T-cell (primary cell): ENCODE data around the gene FGGY. TPM values are rescaled to one million over a fixed set of nuclear protein-coding genes. Genes with fewer than 3 reads are reported as not detected.

Experiments
- ATAC-seq, 4 experiments: fragments of 200-7000 bp in 3 of 4; fragments of 150-1000 bp in 1 of 4; cut with Tn5 transposase; replicated peaks in 1 of 4; 1 replicate in 3 of 4; 2 replicates in 1 of 4; pipeline ENCODE4 v1.10.0; 2021; ENCODE audit warnings: moderate library complexity in 3 of 4, mild to moderate bottlenecking in 2 of 4, moderate number of reproducible peaks in 1 of 4
- CTCF ChIA-PET, 2 donors: fragments of 300-600 bp; sonication (Branson Sonifier 250); formaldehyde crosslinking; loops; one replicate each; lab custom pipeline; 2022; ENCODE audit warnings: antibody characterized with exemption in 2 of 2; lab: Charles Lee
- POLR2A ChIA-PET, 2 donors: fragments of 300-600 bp; sonication (Branson Sonifier 250); formaldehyde crosslinking; loops; one replicate each; lab custom pipeline; 2022; ENCODE audit warnings: antibody characterized with exemption in 2 of 2; lab: Charles Lee
- DNase-seq, 35 experiments: peaks; one replicate each; pipeline versions ENCODE4 v3.0.0 to v3.0.0-alpha.2; 2013 to 2023
- H3K27ac ChIP-seq: one replicate; pipeline ENCODE4 v1.5.1; 2013; ENCODE audit warnings: low read length
- H3K27me3 ChIP-seq, 2 experiments: replicated peaks in 1 of 2; 1 replicate in 1 of 2; 2 replicates in 1 of 2; pipeline versions ENCODE4 v1.6.1 to v1.7.0; 2013; ENCODE audit warnings: low read length in 1 of 2, mixed read lengths in 1 of 2; ENCODE audit not compliant: control insufficient read depth in 2 of 2, insufficient read depth in 2 of 2; ENCODE audit errors: extremely low read depth in 1 of 2
- H3K36me3 ChIP-seq, 2 donors: 1 replicate in 1 of 2; 2 replicates in 1 of 2; pipeline versions ENCODE4 v1.6.1 to v1.7.0; 2013; ENCODE audit warnings: low read length in 1 of 2; ENCODE audit not compliant: control insufficient read depth in 2 of 2, insufficient read depth in 1 of 2; ENCODE audit errors: extremely low read depth in 1 of 2
- H3K4me1 ChIP-seq, 2 experiments: 1 replicate in 1 of 2; 2 replicates in 1 of 2; pipeline versions ENCODE4 v1.6.1 to v1.7.0; 2013; ENCODE audit warnings: low read length in 2 of 2, mixed read lengths in 1 of 2; ENCODE audit not compliant: insufficient read depth in 2 of 2, control insufficient read depth in 1 of 2; ENCODE audit errors: extremely low read depth in 1 of 2
- H3K4me3 ChIP-seq, 2 donors: 1 replicate in 1 of 2; 2 replicates in 1 of 2; pipeline versions ENCODE4 v1.5.1 to v1.7.0; 2013; ENCODE audit warnings: mild to moderate bottlenecking in 2 of 2, low read length in 1 of 2, moderate library complexity in 1 of 2; ENCODE audit not compliant: control insufficient read depth in 1 of 2; ENCODE audit errors: extremely low read depth in 1 of 2
- H3K9me3 ChIP-seq: 2 replicates; pipeline ENCODE4 v1.7.0; 2013
- H3K27ac Mint-ChIP-seq, 2 donors: one replicate each; pipeline ENCODE4 v1.8.0; 2020 to 2021; ENCODE audit warnings: mild to moderate bottlenecking in 2 of 2, mixed read lengths in 2 of 2
- H3K27me3 Mint-ChIP-seq, 2 donors: one replicate each; pipeline ENCODE4 v1.8.0; 2021 to 2022; ENCODE audit warnings: mixed read lengths in 2 of 2
- H3K36me3 Mint-ChIP-seq: one replicate; pipeline ENCODE4 v1.8.0; 2021; ENCODE audit warnings: mixed read lengths
- H3K4me1 Mint-ChIP-seq, 3 donors: one replicate each; pipeline ENCODE4 v1.8.0; 2020 to 2022; ENCODE audit warnings: mixed read lengths in 3 of 3, mild to moderate bottlenecking in 1 of 3
- H3K4me3 Mint-ChIP-seq, 3 donors: one replicate each; pipeline ENCODE4 v1.8.0; 2020 to 2022; ENCODE audit warnings: mild to moderate bottlenecking in 3 of 3, mixed read lengths in 3 of 3, moderate library complexity in 3 of 3
- H3K9me3 Mint-ChIP-seq, 3 donors: one replicate each; pipeline ENCODE4 v1.8.0; 2020 to 2022; ENCODE audit warnings: mixed read lengths in 3 of 3
- WGBS: methylation state at CpG from one replicate; pipeline ENCODE4 v1.1.5; 2013; ENCODE audit warnings: missing lambda C conversion rate; ENCODE audit not compliant: insufficient coverage; 5-methylcytosine and 5-hydroxymethylcytosine counted together
- total RNA-seq, 35 experiments: library from RNA in 6 of 35; stranded (reverse) in 6 of 35; fragments of 120-200 nt in 1 of 35; gene quantifications; one replicate each; pipeline versions ENCODE4 v1.2.1 to v1.2.4 and lab custom pipeline; 2013 to 2026

FGGY gene
- total RNA-seq, 5 donors from 2014 or later (not counting 1 experiment from before 2014, with no cell fraction given), result 7.8 to 21.7 (median 12.6) TPM

DNA sequence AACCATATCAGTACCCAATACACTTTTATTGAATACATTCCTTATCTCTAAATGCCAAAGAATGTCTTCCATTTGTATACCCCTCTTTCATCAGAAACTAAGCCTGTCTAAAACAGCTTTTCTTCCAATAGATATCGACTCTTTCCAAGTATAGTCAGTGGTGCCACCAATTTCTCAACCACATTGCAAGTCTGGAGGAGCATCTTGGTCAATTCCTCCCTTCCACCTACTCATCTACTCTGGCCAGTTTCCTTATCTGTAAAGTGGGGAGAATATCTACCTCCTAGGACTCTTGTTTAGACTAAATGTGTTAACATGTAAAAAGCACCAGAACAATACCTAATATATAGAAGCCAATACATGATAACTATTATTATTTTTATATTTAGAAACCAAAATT, 28.5 kb upstream of the FGGY start:
- no peaks in the 10 kb centered on the region for H3K4me1 ChIP-seq
- ATAC-seq, result no peak
- Mint-ChIP-seq H3K27me3 (peaks cover 12 to 19% of the 10 kb centered on the region in 2 donors), H3K27ac (no peak overlapping the region), H3K4me1 (no peaks in the 10 kb centered on the region), H3K36me3 (no peaks in the 10 kb centered on the region), H3K9me3 (no peaks in the 10 kb centered on the region), H3K4me3 (no peak overlapping the region)
- WGBS, result 75% methylated on average over 1 of the region's 1 CpG
- no peak overlapping the region for H3K4me3 ChIP-seq
- DNase-seq, result no peak
- POLR2A ChIA-PET, result interaction anchor here in 1 of 2 donors (0.6 kb wide), 1 partner anchor 100 kb away, joined by 3 read pairs; no protein-coding TSS in a partner anchor
- no peaks in the 10 kb centered on the region for H3K9me3 ChIP-seq
- H3K27ac ChIP-seq, result no peak overlapping the region
- H3K36me3 ChIP-seq, result no peaks in the 10 kb centered on the region
- peaks cover 0 to 5% of the 10 kb centered on the region in 2 experiments for H3K27me3 ChIP-seq
- CTCF ChIA-PET, result no interaction called here

DNA sequence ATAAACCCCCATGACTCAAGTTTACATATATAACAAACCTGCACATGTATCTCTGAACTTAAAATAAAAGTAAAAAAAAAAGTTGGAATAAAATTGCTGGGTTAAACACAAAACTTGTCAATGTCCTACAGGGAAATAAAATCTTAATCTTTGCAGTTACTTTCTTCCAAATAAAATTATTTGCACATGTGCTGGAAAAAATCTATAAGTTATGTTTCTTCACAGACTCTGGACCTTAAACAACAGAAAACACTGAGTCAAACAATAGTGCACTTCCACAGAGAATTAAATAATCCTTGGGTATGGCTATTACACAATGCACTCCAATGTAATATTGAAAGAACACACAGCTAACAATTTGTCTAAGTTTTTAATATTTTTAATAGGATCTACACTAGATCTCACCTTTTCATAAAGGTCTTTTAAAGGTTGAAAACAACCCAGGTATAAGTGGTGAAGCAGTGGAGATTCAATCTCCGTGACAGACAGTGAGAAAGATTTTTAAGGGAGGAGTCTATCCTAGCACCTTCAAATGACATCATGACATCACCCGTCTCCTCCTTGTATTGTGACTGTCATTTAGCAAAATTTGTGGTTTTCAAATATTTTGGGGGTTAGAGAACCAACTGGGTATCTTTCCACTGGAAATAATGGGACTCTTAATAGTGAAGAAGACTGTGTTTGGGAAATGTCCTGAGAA, 25.2 kb upstream of the FGGY start:
- no peaks in the 10 kb centered on the region for H3K4me1 Mint-ChIP-seq
- ATAC-seq, result no peak
- H3K4me3 ChIP-seq, result no peak overlapping the region
- no peak for DNase-seq
- CTCF ChIA-PET, result no interaction called here
- H3K4me1 ChIP-seq, result no peaks in the 10 kb centered on the region
- no peak overlapping the region for H3K27ac ChIP-seq
- no peaks in the 10 kb centered on the region for H3K36me3 ChIP-seq
- no CpG with 5 or more reads among the region's 2 CpGs for WGBS
- no peaks in the 10 kb centered on the region for H3K9me3 ChIP-seq
- POLR2A ChIA-PET, result no interaction called here
- H3K36me3 Mint-ChIP-seq, result no peaks in the 10 kb centered on the region
- peaks cover 0 to 3% of the 10 kb centered on the region in 2 experiments for H3K27me3 ChIP-seq
- no peak overlapping the region for H3K4me3 Mint-ChIP-seq
- H3K27me3 Mint-ChIP-seq, result peaks cover 18 to 28% of the 10 kb centered on the region in 2 donors
- H3K9me3 Mint-ChIP-seq, result no peaks in the 10 kb centered on the region
- H3K27ac Mint-ChIP-seq, result no peak overlapping the region

DNA sequence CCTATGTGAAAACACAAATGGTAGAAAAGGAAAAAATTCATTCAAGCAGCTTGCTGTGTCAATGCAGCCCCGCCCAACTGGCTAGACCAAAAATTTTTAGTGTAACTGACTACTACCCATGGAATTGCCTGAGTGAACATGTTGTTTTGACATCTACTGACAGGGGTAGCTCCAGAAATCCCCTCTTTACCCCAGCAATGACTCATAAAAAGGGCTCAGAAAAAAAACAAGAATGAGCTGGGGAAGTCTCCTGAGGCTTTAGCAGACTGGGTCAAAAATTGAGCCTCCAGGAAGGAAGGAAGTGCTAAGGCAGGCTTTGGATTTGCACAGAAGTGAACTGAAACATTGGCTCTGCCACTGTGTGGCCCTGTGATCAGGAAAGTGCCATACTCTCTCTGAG, 24.4 kb upstream of the FGGY start:
- no peaks in the 10 kb centered on the region for H3K9me3 ChIP-seq
- Mint-ChIP-seq H3K27ac (no peak overlapping the region), H3K36me3 (no peaks in the 10 kb centered on the region), H3K9me3 (no peaks in the 10 kb centered on the region), H3K27me3 (peaks cover 15 to 28% of the 10 kb centered on the region in 2 donors), H3K4me1 (no peaks in the 10 kb centered on the region), H3K4me3 (no peak overlapping the region)
- H3K27ac ChIP-seq, result no peak overlapping the region
- no peak overlapping the region for H3K4me3 ChIP-seq
- WGBS, result no CpG with 5 or more reads among the region's 1 CpG
- CTCF ChIA-PET, result no interaction called here
- ATAC-seq, result no peak
- no peak for DNase-seq
- no peaks in the 10 kb centered on the region for H3K4me1 ChIP-seq
- H3K27me3 ChIP-seq, result peaks cover 0 to 3% of the 10 kb centered on the region in 2 experiments
- H3K36me3 ChIP-seq, result no peaks in the 10 kb centered on the region
- POLR2A ChIA-PET, result no interaction called here

DNA sequence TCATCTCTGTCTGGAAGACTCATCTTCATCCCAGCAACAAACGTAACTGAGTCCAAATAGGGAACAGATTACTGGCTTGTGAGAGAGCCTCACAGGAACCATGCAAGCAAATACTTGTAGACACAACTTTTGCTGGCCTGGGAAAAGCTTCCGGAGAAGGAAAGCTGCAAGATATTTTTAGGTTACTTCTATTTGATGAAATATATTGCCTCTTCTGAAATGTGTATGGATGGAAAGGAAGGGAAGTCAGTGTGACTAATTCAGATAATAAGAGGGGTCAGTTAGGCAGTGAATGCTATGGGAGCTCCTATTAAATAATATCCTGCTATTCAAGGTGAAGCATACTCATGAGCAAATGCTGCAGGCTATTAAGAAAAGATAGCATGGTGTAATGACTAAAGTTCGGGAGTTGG, 20.4 kb upstream of the FGGY start:
- Histone ChIP-seq H3K4me1 (no peaks in the 10 kb centered on the region), H3K4me3 (no peak overlapping the region), H3K9me3 (no peaks in the 10 kb centered on the region), H3K36me3 (no peaks in the 10 kb centered on the region), H3K27ac (no peak overlapping the region), H3K27me3 (no peaks in the 10 kb centered on the region)
- Mint-ChIP-seq H3K4me3 (no peak overlapping the region), H3K27me3 (peaks cover 6 to 11% of the 10 kb centered on the region in 2 donors), H3K4me1 (no peaks in the 10 kb centered on the region), H3K36me3 (no peaks in the 10 kb centered on the region), H3K9me3 (no peaks in the 10 kb centered on the region), H3K27ac (no peak overlapping the region)
- POLR2A ChIA-PET, result interaction anchor here in 1 of 2 donors (0.7 kb wide), 1 partner anchor 497 kb away, joined by 3 read pairs; no protein-coding TSS in a partner anchor
- WGBS, result 90% methylated on average over 2 of the region's 3 CpGs
- DNase-seq (no peak), ATAC-seq (no peak)
- CTCF ChIA-PET, result no interaction called here

DNA sequence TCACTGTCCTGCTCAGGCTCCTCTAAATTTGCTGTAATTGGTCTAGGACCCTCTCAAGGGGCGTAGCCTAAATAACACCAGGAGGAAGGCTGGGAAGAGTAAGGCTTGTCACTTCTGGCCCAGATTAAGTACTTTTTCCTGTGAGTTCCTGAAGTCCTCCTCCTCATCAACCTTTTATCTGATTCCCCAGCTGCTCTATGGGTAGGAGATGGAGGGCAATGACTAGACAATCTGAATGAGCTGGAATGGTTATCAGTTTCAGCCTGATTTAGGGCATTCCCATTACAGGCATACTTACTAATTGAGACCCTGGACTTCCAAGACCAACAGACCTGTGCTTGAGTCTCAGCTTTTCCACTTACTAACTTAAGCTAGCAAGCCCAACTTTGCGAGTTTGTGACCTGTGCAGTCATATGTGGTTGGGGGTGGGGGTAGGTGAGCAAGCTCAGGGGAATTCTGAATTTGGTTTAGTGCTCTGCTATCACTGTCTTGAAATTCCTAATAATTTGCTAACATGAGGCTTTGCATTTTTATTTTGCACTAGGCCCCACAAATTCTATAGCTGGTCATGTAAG, 18.0 kb upstream of the FGGY start:
- H3K4me3 Mint-ChIP-seq, result no peak overlapping the region
- no peaks in the 10 kb centered on the region for H3K27me3 ChIP-seq
- H3K4me1 Mint-ChIP-seq, result no peaks in the 10 kb centered on the region
- DNase-seq (no peak), ATAC-seq (no peak)
- no peaks in the 10 kb centered on the region for H3K36me3 Mint-ChIP-seq
- no peaks in the 10 kb centered on the region for H3K9me3 ChIP-seq
- POLR2A ChIA-PET, result no interaction called here
- no peaks in the 10 kb centered on the region for H3K36me3 ChIP-seq
- peaks cover 10 to 18% of the 10 kb centered on the region in 2 donors for H3K27me3 Mint-ChIP-seq
- no peak overlapping the region for H3K27ac ChIP-seq
- CTCF ChIA-PET, result no interaction called here
- no peak overlapping the region for H3K4me3 ChIP-seq
- H3K4me1 ChIP-seq, result no peaks in the 10 kb centered on the region
- WGBS, result no CpG with 5 or more reads among the region's 2 CpGs
- H3K27ac Mint-ChIP-seq, result no peak overlapping the region
- no peaks in the 10 kb centered on the region for H3K9me3 Mint-ChIP-seq

DNA sequence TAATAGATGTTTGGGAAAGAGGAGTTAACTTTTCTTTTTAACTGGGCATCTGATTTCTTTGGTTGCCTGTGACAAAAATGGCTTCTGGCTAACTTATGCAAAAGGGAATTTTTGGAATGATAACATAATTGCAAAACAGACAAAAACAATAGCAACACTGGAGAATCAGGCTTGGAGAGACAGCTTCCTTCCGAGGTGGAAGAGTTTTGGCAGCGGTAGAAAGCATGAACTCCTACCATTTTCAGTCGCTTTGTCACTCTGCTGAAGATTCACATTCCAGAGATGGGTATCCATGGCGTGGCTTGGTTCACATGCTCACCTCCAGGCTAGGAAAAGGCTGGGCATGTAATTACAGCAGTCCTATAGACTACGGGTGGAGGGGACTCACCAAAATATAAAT, 17.2 kb upstream of the FGGY start:
- WGBS, result 93% methylated on average over 3 of the region's 5 CpGs
- H3K9me3 ChIP-seq, result no peaks in the 10 kb centered on the region
- H3K4me1 ChIP-seq, result no peaks in the 10 kb centered on the region
- H3K27ac Mint-ChIP-seq, result no peak overlapping the region
- peaks cover 10 to 20% of the 10 kb centered on the region in 2 donors for H3K27me3 Mint-ChIP-seq
- H3K4me1 Mint-ChIP-seq, result no peaks in the 10 kb centered on the region
- no peaks in the 10 kb centered on the region for H3K27me3 ChIP-seq
- no peak for DNase-seq
- no peak overlapping the region for H3K4me3 ChIP-seq
- no peak overlapping the region for H3K4me3 Mint-ChIP-seq
- no peak for ATAC-seq
- no peaks in the 10 kb centered on the region for H3K9me3 Mint-ChIP-seq
- CTCF ChIA-PET, result no interaction called here
- H3K36me3 ChIP-seq, result no peaks in the 10 kb centered on the region
- H3K27ac ChIP-seq, result no peak overlapping the region
- POLR2A ChIA-PET, result interaction anchor here in 1 of 2 donors (0.6 kb wide), 1 partner anchor 295 kb away, joined by 5 read pairs; no protein-coding TSS in a partner anchor
- H3K36me3 Mint-ChIP-seq, result no peaks in the 10 kb centered on the region
